NB4 (cell line): ENCODE results near the gene INSIG1.

Experiments
- MYC ChIP-seq: IDR thresholded peaks from 2 replicates; pipeline ENCODE4 v1.6.1; 2011; ENCODE audit warnings: low read depth, low read length
- POLR2A ChIP-seq: IDR thresholded peaks from 2 replicates; pipeline ENCODE4 v1.6.1; 2011; ENCODE audit warnings: mild to moderate bottlenecking; ENCODE audit not compliant: insufficient read length; ENCODE audit errors: extremely low read depth
- TF ChIP-seq, protein P1 (sequence below): IDR thresholded peaks from one replicate; pipeline ENCODE4 v1.5.1; 2012; ENCODE audit warnings: low read depth, low read length

DNA sequence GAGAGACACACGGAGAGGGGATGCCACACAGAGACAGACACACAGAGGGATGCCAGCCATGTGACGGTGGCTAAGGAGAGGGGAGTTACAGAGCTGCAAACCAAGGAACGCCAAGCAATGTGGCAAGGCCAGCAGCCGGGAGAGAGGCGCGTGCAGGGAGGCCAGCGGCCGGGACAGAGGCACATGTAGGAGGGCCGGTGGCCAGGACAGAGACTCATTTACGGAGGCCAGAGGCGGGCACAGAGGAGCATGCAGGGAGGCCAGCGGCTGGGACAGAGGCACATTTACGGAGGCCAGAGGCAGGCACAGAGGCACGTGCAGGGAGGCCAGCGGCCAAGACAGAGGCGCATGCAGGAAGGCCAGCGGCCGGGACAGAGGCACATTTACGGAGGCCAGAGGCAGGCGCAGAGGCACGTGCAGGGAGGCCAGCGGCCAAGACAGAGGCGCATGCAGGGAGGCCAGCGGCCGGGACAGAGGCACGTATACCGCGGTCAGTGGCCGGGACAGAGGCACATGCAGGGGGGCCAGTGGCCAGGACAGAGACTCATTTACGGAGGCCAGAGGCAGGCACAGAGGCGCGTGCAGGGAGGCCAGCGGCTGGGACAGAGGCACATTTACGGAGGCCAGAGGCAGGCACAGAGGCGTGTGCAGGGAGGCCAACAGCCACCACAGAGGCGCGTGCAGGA, 40.4 kb downstream of the INSIG1 start:
- TF ChIP-seq, protein P1, sequence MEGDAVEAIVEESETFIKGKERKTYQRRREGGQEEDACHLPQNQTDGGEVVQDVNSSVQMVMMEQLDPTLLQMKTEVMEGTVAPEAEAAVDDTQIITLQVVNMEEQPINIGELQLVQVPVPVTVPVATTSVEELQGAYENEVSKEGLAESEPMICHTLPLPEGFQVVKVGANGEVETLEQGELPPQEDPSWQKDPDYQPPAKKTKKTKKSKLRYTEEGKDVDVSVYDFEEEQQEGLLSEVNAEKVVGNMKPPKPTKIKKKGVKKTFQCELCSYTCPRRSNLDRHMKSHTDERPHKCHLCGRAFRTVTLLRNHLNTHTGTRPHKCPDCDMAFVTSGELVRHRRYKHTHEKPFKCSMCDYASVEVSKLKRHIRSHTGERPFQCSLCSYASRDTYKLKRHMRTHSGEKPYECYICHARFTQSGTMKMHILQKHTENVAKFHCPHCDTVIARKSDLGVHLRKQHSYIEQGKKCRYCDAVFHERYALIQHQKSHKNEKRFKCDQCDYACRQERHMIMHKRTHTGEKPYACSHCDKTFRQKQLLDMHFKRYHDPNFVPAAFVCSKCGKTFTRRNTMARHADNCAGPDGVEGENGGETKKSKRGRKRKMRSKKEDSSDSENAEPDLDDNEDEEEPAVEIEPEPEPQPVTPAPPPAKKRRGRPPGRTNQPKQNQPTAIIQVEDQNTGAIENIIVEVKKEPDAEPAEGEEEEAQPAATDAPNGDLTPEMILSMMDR: no peak
- no peak for TF ChIP-seq POLR2A
- TF ChIP-seq MYC: no peak
